Vagina (tissue), 2 donors: ENCODE results near the gene SLC66A1. TPM values are rescaled to one million over a fixed set of nuclear protein-coding genes. Genes with fewer than 3 reads are reported as not detected.

Experiments used
- DNase-seq, 2 donors: peaks; one replicate each; pipeline ENCODE4 v3.0.0-alpha.2; 2017; ENCODE audit errors: extremely low spot score in 2 of 2
- H3K27ac ChIP-seq: fragments of 200-600 bp; sonication (generic); one replicate; pipeline ENCODE4 v1.5.1; 2019
- H3K27me3 ChIP-seq: fragments of 200-600 bp; sonication (generic); one replicate; pipeline ENCODE4 v1.5.1; 2019
- H3K36me3 ChIP-seq, 2 donors: fragments of 200-600 bp; sonication (generic); one replicate each; pipeline ENCODE4 v1.5.1; 2017 to 2019
- H3K4me1 ChIP-seq: fragments of 200-600 bp; sonication (generic); one replicate; pipeline ENCODE4 v1.5.1; 2019
- H3K4me3 ChIP-seq, 2 donors: fragments of 200-600 bp; sonication (generic); 1 replicate in 1 of 2; 2 replicates in 1 of 2; pipeline ENCODE4 v1.5.1; 2016 to 2019
- H3K9me3 ChIP-seq: fragments of 200-600 bp; sonication (generic); one replicate; pipeline ENCODE4 v1.5.1; 2019
- POLR2A ChIP-seq, 2 donors: fragments of 450-650 bp; IDR thresholded peaks; one replicate each; pipeline ENCODE4 v1.6.1; 2017; ENCODE audit warnings: antibody characterized with exemption in 2 of 2, mild to moderate bottlenecking in 2 of 2, moderate library complexity in 2 of 2
- POLR2AphosphoS5 ChIP-seq, 2 donors: sonication (generic); formaldehyde crosslinking; IDR thresholded peaks; one replicate each; pipeline ENCODE4 v1.9.0; 2017; ENCODE audit warnings: antibody characterized with exemption in 2 of 2, mild to moderate bottlenecking in 2 of 2, low read depth in 1 of 2; ENCODE audit not compliant: insufficient read depth in 1 of 2
- intact Hi-C: fragments of 100-400 bp; cut with DNase I; formaldehyde crosslinking; loops from one replicate; pipeline ENCODE4 v1.15.1; 2023
- total RNA-seq: library from RNA; depleted of rRNA; stranded (reverse); fragments of >200 nt; gene quantifications from one replicate; pipeline ENCODE4 v1.2.3, GENCODE V29; 2016
- TF ChIP-seq, protein P1 (sequence below), 3 experiments: fragments of 450-650 bp in 2 of 3; fragments of 200-600 bp in 1 of 3; sonication (generic) in 1 of 3; IDR thresholded peaks; one replicate each; pipeline ENCODE4 v1.5.1; 2017 to 2019; ENCODE audit warnings: antibody characterized with exemption in 3 of 3, mild to moderate bottlenecking in 2 of 3, moderate library complexity in 2 of 3

Gene SLC66A1
- total RNA-seq, 1 donor from 2014 or later: 21.4 TPM

DNA sequence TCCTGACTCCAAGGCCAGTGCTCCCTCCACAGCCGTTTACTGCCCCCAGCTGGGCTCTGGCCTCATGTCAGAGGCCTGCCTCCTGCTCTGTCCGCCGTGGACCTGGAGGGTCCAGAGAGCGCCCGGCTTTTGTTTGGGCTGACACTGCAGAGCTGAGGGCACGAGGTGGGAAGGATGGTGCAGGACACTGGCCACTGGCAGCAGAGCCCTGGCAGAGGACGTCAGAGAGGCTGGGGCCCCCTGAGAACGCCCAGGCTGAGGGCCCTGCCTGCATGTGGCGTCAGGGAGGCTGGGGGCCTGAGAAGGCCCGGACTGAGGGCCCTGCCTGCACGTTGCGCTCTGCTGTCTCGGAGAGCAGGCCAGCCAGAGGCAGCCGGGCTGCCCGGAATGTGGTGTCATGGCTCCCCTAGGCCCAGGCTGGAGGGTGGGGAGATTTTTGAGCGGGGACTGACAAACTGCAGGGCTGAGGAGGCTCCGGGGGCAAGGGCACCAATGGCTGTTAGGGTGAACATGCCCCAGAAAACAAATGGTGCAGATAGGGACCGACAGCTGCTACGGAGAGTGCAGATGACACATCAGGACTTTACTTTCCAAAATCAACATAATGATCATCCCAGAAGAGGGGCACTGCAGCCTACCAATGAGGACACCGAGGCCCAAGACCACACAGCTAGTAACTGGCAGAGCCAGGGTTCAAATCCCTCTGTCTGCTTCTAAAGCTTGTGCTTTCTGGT, 31.7 kb downstream of the SLC66A1 start:
- H3K4me1 ChIP-seq: peaks cover 69% of the 10 kb centered on the region
- H3K9me3 ChIP-seq: no peaks in the 10 kb centered on the region
- peak overlapping the region; percentile 70 for H3K27ac ChIP-seq
- H3K27me3 ChIP-seq: no peaks in the 10 kb centered on the region
- TF ChIP-seq POLR2A (IDR thresholded peaks at IDR 0.05): no peak
- TF ChIP-seq, protein P1, sequence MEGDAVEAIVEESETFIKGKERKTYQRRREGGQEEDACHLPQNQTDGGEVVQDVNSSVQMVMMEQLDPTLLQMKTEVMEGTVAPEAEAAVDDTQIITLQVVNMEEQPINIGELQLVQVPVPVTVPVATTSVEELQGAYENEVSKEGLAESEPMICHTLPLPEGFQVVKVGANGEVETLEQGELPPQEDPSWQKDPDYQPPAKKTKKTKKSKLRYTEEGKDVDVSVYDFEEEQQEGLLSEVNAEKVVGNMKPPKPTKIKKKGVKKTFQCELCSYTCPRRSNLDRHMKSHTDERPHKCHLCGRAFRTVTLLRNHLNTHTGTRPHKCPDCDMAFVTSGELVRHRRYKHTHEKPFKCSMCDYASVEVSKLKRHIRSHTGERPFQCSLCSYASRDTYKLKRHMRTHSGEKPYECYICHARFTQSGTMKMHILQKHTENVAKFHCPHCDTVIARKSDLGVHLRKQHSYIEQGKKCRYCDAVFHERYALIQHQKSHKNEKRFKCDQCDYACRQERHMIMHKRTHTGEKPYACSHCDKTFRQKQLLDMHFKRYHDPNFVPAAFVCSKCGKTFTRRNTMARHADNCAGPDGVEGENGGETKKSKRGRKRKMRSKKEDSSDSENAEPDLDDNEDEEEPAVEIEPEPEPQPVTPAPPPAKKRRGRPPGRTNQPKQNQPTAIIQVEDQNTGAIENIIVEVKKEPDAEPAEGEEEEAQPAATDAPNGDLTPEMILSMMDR (IDR thresholded peaks at IDR 0.05): no peak
- TF ChIP-seq POLR2AphosphoS5 (IDR thresholded peaks at IDR 0.05; ENCODE audit: insufficient read depth in 1 of 2, low read depth in 1 of 2): no peak
- no peak for DNase-seq
- peaks cover 0 to 47% of the 10 kb centered on the region in 2 donors for H3K36me3 ChIP-seq
- H3K4me3 ChIP-seq: no peak overlapping the region
- intact Hi-C loops: loop anchor here (5.0 kb wide), 1 partner anchor 309 kb away; no protein-coding TSS in a partner anchor

DNA sequence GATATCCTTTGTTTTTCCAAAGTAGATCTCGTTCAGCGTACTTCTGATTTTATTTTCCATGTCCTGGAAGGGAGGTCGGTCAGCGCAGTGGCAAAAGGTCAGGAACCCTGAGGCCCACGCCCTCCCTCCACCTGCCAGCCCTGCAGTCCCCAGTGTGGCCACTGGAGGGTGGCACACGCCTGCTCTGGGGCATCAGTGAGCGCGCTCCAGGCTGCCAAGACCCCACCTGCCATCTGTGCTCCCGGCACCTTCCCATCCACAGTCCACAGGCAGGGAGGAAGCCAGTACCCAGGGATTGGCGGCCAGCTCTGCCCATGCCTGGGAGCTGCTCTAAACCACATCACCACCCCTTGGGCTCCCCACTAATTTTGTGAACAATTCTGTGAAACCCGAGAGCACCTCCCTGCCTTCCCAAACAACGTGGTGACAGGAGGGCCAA, 32.3 kb downstream of the SLC66A1 start:
- Histone ChIP-seq H3K4me1 (peaks cover 75% of the 10 kb centered on the region), H3K4me3 (no peak overlapping the region), H3K9me3 (no peaks in the 10 kb centered on the region), H3K27me3 (no peaks in the 10 kb centered on the region), H3K27ac (peak overlapping the region; percentile 70), H3K36me3 (peaks cover 0 to 41% of the 10 kb centered on the region in 2 donors)
- intact Hi-C loops: loop anchor here (5.0 kb wide), 1 partner anchor 308 kb away; no protein-coding TSS in a partner anchor
- no peak for DNase-seq
- no peak for TF ChIP-seq POLR2A (IDR thresholded peaks at IDR 0.05)
- TF ChIP-seq POLR2AphosphoS5 (IDR thresholded peaks at IDR 0.05; ENCODE audit: insufficient read depth in 1 of 2, low read depth in 1 of 2): peak in 1 of 2 donors; percentile 48
- TF ChIP-seq, protein P1 (IDR thresholded peaks at IDR 0.05): peak; percentile 58 to 92 (median 81)

DNA sequence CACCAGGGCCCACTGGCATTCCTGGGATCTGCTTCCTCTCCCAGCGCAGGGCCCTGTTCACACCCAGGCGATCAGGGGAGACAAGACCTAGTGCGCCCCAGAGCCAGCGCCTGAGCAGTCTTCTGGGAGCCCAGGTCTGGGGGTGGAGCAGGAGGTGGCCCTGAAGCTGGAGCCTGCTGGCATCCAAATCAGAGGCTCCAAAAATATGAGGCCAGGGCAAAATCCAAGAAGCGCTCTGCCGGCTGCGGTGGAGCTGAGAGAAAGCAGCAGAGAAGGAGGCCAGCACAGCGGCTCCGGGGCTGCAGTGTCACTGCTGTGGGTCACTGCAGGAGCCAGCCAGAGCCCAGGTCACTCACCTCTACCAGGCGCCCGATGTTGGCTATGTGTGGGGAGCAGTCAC, 32.7 kb downstream of the SLC66A1 start:
- Histone ChIP-seq H3K4me1 (peaks cover 79% of the 10 kb centered on the region), H3K9me3 (no peaks in the 10 kb centered on the region), H3K27ac (peak overlapping the region; percentile 70), H3K36me3 (peaks cover 0 to 37% of the 10 kb centered on the region in 2 donors), H3K27me3 (no peaks in the 10 kb centered on the region), H3K4me3 (no peak overlapping the region)
- intact Hi-C loops: loop anchor here (5.0 kb wide), 1 partner anchor 307 kb away; no protein-coding TSS in a partner anchor
- no peak for DNase-seq
- TF ChIP-seq, protein P1 (IDR thresholded peaks at IDR 0.05): no peak
- TF ChIP-seq POLR2AphosphoS5 (IDR thresholded peaks at IDR 0.05; ENCODE audit: insufficient read depth in 1 of 2, low read depth in 1 of 2) (no peak), POLR2A (IDR thresholded peaks at IDR 0.05) (no peak)

DNA sequence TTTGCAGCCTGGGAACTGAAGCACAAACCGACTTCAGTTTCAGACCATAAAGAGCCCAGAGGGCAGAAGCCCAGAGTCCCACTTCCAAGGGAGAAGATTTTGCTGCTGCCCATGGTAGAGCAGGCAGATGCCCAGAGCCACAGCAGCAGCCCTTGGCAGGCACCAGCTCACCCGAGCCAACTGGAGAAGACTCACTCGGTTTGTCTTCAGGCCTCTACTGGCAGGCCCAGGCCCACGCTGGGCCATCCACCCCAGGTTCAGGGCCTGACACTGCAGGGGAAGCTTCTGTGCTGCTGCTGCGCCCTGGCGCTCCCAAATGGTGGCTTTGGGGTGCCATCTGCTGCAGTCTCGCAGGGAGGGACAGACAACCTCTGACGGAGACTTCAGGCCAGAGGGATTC, 33.3 kb downstream of the SLC66A1 start:
- H3K9me3 ChIP-seq: no peaks in the 10 kb centered on the region
- no peak for DNase-seq
- TF ChIP-seq POLR2A (IDR thresholded peaks at IDR 0.05) (no peak), POLR2AphosphoS5 (IDR thresholded peaks at IDR 0.05; ENCODE audit: insufficient read depth in 1 of 2, low read depth in 1 of 2) (no peak)
- TF ChIP-seq, protein P1 (IDR thresholded peaks at IDR 0.05): no peak
- peaks cover 84% of the 10 kb centered on the region for H3K4me1 ChIP-seq
- H3K27me3 ChIP-seq: no peaks in the 10 kb centered on the region
- H3K4me3 ChIP-seq: no peak overlapping the region
- peaks cover 0 to 31% of the 10 kb centered on the region in 2 donors for H3K36me3 ChIP-seq
- intact Hi-C loops: no loop called here
- H3K27ac ChIP-seq: peak overlapping the region; percentile 70

DNA sequence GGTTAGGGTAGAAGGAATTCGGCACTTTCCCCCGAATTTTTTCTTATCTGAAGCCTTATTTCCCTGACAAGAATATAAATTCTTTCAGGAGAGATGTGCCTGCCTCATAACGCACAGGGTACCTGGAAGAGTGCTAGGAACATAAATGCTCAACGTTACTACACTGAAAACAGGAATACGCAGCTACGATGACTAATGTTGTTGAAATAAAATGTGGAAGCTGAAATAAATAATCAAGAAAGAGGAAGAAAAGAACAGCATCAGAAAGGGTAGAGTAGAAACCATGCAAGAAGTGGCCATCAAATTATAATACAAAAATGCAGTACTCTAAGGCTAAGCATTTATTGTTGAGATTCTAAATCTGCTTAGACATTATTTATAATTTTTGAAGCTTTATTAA, 33.9 kb downstream of the SLC66A1 start:
- Histone ChIP-seq H3K4me1 (peaks cover 88% of the 10 kb centered on the region), H3K27ac (peak overlapping the region; percentile 70), H3K9me3 (no peaks in the 10 kb centered on the region), H3K4me3 (no peak overlapping the region), H3K27me3 (no peaks in the 10 kb centered on the region), H3K36me3 (peaks cover 0 to 25% of the 10 kb centered on the region in 2 donors)
- TF ChIP-seq, protein P1 (IDR thresholded peaks at IDR 0.05): no peak
- TF ChIP-seq POLR2A (IDR thresholded peaks at IDR 0.05): no peak
- no peak for TF ChIP-seq POLR2AphosphoS5 (IDR thresholded peaks at IDR 0.05; ENCODE audit: insufficient read depth in 1 of 2, low read depth in 1 of 2)
- DNase-seq: no peak
- intact Hi-C loops: no loop called here
